NAMALWA (cell line): Measurements from ENCODE around the gene METTL22.
A peak's percentile ranks its signal among the peaks of the same experiment; 100 is the strongest.

Experiments
- DNase-seq: peaks from one replicate; pipeline ENCODE4 v3.0.0-alpha.2; 2015; ENCODE audit warnings: low spot score

Gene METTL22

GRCh38 chr16:8668113-8668512 is 46.6 kb downstream of the METTL22 start:
- DNase-seq = no peak

GRCh38 chr16:8669481-8669880 is 48.0 kb downstream of the METTL22 start:
- no peak for DNase-seq

- no peak for DNase-seq
Observed at GRCh38 chr16:8670014-8670560, 48.6 kb downstream of the METTL22 start.

- DNase-seq = no peak
Observed at GRCh38 chr16:8673611-8674412, 52.3 kb downstream of the METTL22 start.

- DNase-seq = peak; percentile 91
Observed at GRCh38 chr16:8674413-8675022, 53.0 kb downstream of the METTL22 start, which contains the start of gene ABAT. Gene ABAT, plus strand, starts transcription at chr16:8674617. Its CDS starts 61,123 bp downstream, at chr16:8735740.

GRCh38 chr16:8675183-8676159 is 54.0 kb downstream of the METTL22 start:
- DNase-seq = peak; percentile 26

GRCh38 chr16:8676160-8676547 is 54.7 kb downstream of the METTL22 start:
- DNase-seq = no peak

- no peak for DNase-seq
Observed at GRCh38 chr16:8676737-8677375, 55.4 kb downstream of the METTL22 start.

- no peak for DNase-seq
Observed at GRCh38 chr16:8677481-8677880, 56.0 kb downstream of the METTL22 start.

- DNase-seq = no peak
Observed at GRCh38 chr16:8678068-8678927, 56.8 kb downstream of the METTL22 start.

GRCh38 chr16:8679151-8679550 is 57.7 kb downstream of the METTL22 start:
- DNase-seq = no peak

GRCh38 chr16:8682551-8683259 is 61.2 kb downstream of the METTL22 start:
- no peak for DNase-seq

GRCh38 chr16:8683640-8684039 is 62.1 kb downstream of the METTL22 start:
- DNase-seq = no peak

GRCh38 chr16:8685617-8686016 is 64.1 kb downstream of the METTL22 start:
- DNase-seq = no peak

- no peak for DNase-seq
Observed at GRCh38 chr16:8686031-8686621, 64.6 kb downstream of the METTL22 start.

GRCh38 chr16:8686879-8687278 is 65.4 kb downstream of the METTL22 start:
- no peak for DNase-seq

GRCh38 chr16:8689686-8690085 is 68.2 kb downstream of the METTL22 start:
- no peak for DNase-seq

- no peak for DNase-seq
Observed at GRCh38 chr16:8691728-8692127, 70.2 kb downstream of the METTL22 start.
